ENCODE data around the gene SGCA.

SGCA gene

DNA sequence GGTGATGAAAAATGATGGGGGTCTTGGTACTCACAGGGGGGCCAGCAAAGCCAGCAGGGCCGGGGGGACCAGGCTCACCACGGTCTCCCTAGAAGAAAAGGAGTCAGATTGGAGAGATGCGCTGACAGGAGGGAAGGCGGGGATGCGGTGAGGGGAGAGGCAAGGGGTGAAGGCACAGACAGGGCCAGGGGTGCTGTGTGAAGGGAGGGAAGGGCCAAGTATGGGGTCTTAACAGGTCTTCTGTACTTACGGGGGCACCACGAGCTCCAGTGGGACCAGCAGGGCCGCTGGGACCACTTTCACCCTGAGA is 24.4 kb downstream of the SGCA start:
- no peak for TF ChIP-seq EZH2 (IDR thresholded peaks at IDR 0.05)
- TF ChIP-seq FOXP2 (optimal IDR thresholded peaks at IDR 0.05; ENCODE audit: control extremely low read depth, extremely low read length, insufficient read depth): no peak
- no peak for TF ChIP-seq POLR2AphosphoS5 (IDR thresholded peaks at IDR 0.05; ENCODE audit: borderline replicate concordance, low read depth, low read length)
- no peak overlapping the region for H3K9ac ChIP-seq (ENCODE audit: insufficient read length)
- no peaks in the 10 kb centered on the region; the same call in 1 of the 2 replicates for H3K36me3 ChIP-seq (ENCODE audit: insufficient read depth, low read length)
- H3K9me3 ChIP-seq (ENCODE audit: low read depth, low read length): no peaks in the 10 kb centered on the region
- no peak overlapping the region for H3K4me3 ChIP-seq
- no peak overlapping the region for H3K27ac ChIP-seq
- no peak for DNase-seq (ENCODE audit: low read depth, low spot score)

DNA sequence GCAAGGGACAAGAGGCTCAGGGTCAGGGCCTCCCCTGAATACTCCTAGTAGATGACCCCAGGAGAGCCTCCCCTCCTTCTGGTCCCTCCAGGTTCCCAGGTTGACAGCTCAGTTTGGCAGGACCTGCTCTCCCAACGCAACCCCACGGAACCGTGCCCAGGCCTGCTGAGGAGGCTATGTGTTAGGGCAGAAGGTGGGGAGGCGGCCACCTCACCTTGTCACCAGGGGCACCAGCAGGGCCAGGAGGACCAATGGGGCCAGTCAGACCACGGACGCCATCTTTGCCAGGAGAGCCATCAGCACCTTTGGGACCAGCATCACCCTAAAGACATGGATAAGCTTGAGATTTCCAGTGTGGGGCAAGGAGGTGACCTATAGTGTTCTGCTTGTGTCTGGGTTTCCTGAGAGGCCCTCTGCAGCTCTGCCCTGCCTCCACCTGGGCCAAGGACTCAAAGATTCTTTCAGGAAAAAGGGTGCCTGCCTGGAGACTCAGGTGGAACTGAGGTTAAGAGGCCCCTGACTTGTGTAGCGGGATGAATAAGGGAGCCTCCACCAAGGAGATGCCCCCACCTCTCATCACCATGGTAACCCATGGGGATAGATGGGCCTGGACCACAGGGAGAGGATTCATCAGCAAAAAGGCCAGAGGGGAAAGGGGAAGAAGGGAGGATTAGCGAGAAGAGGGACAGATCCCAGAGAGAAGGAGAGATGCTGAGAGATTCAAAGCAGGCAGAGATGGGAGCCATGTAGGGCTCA is 25.0 kb downstream of the SGCA start:
- H3K4me3 ChIP-seq: no peak overlapping the region
- no peak overlapping the region for H3K27ac ChIP-seq
- H3K9ac ChIP-seq (ENCODE audit: insufficient read length): no peak overlapping the region
- H3K9me3 ChIP-seq (ENCODE audit: low read depth, low read length): no peaks in the 10 kb centered on the region
- no peak for DNase-seq (ENCODE audit: low read depth, low spot score)
- no peaks in the 10 kb centered on the region; the same call in 1 of the 2 replicates for H3K36me3 ChIP-seq (ENCODE audit: insufficient read depth, low read length)
- no peak for TF ChIP-seq EZH2 (IDR thresholded peaks at IDR 0.05)
- TF ChIP-seq POLR2AphosphoS5 (IDR thresholded peaks at IDR 0.05; ENCODE audit: borderline replicate concordance, low read depth, low read length): no peak
- no peak for TF ChIP-seq FOXP2 (optimal IDR thresholded peaks at IDR 0.05; ENCODE audit: control extremely low read depth, extremely low read length, insufficient read depth)

DNA sequence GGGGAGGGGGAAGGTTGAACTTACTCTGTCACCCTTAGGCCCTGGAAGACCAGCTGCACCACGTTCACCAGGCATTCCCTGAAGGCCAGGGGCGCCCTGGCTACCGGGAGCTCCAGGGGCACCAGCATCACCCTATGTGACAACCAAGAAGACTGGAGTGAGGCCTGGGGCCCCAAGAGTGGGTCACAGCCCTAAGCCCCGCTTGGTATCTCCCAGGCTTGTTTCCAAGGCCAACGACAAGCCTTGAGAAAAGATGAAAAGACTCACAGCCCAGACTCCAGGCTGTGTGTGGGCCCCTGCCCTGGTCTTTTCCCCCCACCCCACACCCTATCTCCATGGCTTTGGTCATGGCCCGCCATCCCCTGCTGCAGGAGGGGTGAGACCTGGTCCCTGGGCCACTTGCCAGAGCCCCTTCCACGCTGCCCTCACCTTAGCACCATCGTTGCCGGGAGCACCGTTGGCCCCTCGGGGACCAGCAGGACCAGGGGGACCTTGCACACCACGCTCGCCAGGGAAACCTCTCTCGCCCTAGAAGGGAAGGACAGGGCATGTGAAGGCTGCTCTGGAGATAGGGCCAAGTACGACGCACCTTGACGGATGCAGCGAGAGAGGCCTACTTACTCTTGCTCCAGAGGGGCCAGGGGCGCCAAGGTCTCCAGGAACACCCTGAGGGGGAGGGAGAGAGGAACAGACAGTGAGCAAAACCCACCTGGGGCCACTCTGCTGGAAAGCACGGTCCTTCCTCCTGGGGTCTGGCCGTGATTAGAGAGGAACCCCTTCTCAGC is 25.7 kb downstream of the SGCA start:
- Histone ChIP-seq H3K9me3 (ENCODE audit: low read depth, low read length) (no peaks in the 10 kb centered on the region), H3K27ac (no peak overlapping the region), H3K36me3 (ENCODE audit: insufficient read depth, low read length) (peaks cover 3% of the 10 kb centered on the region; the same call in 1 of the 2 replicates), H3K9ac (ENCODE audit: insufficient read length) (no peak overlapping the region), H3K4me3 (no peak overlapping the region)
- no peak for DNase-seq (ENCODE audit: low read depth, low spot score)
- TF ChIP-seq EZH2 (IDR thresholded peaks at IDR 0.05): no peak
- no peak for TF ChIP-seq FOXP2 (optimal IDR thresholded peaks at IDR 0.05; ENCODE audit: control extremely low read depth, extremely low read length, insufficient read depth)
- TF ChIP-seq POLR2AphosphoS5 (IDR thresholded peaks at IDR 0.05; ENCODE audit: borderline replicate concordance, low read depth, low read length): no peak

DNA sequence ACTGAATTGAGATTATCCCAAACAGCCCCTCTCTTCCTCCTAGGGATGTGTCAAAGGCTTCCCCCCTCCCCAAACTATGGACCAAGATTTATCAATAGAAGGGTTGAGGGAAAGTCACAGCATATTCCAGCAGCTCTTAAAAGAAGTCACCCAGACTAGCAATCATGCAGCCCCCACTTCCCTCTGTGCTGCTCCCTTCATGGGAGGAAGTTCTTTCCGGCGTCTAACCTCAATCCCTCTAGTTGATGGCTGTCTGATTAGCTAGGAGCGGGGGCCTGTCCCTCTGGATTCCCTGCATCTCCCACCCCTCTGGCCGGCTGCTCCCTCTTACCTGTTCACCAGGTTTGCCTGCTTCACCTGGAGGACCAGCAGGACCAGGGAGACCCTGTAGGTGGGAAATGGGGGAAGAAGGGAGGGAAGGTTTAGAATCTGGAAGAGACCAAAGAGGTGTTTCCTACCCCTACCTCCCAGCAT is 26.4 kb downstream of the SGCA start:
- no peak overlapping the region for H3K27ac ChIP-seq
- TF ChIP-seq EZH2 (IDR thresholded peaks at IDR 0.05) (no peak), POLR2AphosphoS5 (IDR thresholded peaks at IDR 0.05; ENCODE audit: borderline replicate concordance, low read depth, low read length) (no peak), FOXP2 (optimal IDR thresholded peaks at IDR 0.05; ENCODE audit: control extremely low read depth, extremely low read length, insufficient read depth) (no peak)
- H3K36me3 ChIP-seq (ENCODE audit: insufficient read depth, low read length): peaks cover 3% of the 10 kb centered on the region; the same call in 1 of the 2 replicates
- no peak overlapping the region for H3K4me3 ChIP-seq
- no peak for DNase-seq (ENCODE audit: low read depth, low spot score)
- no peak overlapping the region for H3K9ac ChIP-seq (ENCODE audit: insufficient read length)
- H3K9me3 ChIP-seq (ENCODE audit: low read depth, low read length): no peaks in the 10 kb centered on the region

DNA sequence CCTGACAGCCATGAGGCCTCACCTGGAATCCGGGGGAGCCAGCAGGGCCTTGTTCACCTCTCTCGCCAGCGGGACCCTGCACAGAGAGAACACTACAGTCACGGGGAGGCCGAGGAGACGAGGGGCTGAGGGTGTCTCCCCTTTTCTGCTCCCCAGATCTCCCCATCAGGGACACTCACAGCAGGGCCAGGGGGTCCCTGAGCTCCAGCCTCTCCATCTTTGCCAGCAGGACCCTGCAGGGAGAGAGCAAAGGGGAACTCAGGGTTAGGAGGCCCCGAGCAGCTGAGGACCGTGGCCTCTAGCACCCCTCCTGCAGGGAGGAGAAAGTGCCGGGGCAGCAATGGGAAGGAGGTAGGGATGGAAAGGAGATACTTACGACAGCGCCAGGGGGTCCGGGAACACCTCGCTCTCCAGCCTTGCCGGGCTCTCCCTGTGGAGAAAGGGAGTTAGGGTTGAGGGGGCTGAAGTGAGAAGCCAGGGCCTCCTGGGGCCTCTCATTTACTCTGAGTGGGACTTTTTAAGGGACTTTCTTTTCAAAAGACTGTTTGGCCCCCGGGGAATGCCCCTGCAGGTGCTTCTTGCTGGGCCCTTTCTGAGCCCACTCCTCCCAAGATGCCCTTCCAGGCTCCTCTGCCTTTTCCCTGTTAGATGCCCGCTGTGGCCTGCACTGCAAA is 26.9 kb downstream of the SGCA start:
- H3K4me3 ChIP-seq: no peak overlapping the region

DNA sequence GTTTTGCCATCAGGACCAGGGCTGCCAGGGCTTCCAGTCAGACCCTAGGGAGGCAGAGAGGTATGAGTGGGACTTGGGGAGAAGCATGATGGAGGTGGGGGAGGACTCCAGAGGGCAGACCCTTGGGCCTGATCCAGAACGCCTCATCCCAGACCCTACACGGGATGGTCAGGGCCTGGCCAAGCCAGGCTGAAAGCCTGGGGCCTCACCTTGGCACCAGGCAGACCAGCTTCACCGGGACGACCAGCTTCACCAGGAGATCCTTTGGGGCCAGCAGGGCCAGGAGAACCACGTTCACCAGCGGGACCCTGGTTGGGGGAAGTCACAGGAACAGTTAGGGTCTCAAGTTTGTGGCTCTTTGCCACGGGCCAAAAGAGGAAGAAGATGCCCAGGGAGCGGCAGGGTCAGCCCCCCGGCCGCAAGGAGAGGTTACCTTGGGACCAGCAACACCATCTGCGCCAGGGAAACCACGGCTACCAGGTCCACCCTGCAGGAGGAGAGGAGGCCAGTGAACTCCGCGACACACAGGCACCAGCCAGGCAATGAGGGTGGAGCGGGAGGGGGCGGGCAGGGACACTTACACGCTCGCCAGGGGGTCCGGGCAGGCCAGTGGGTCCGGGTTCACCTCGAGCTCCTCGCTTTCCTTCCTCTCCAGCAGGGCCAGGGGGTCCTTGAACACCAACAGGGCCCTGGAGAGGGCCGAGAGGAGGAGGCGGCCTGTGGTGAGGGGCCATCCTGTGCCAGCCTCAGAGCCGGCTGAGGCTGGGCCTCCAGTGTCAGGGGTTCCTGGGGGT is 28.5 kb downstream of the SGCA start:
- peaks cover 3% of the 10 kb centered on the region; the same call in 1 of the 2 replicates for H3K36me3 ChIP-seq (ENCODE audit: insufficient read depth, low read length)
- no peak overlapping the region for H3K27ac ChIP-seq

More for the DNA sequence above, 26.9 kb downstream of the SGCA start:
- TF ChIP-seq POLR2AphosphoS5 (IDR thresholded peaks at IDR 0.05; ENCODE audit: borderline replicate concordance, low read depth, low read length) (no peak), EZH2 (IDR thresholded peaks at IDR 0.05) (no peak), FOXP2 (optimal IDR thresholded peaks at IDR 0.05; ENCODE audit: control extremely low read depth, extremely low read length, insufficient read depth) (no peak)
- H3K27ac ChIP-seq: no peak overlapping the region
- peaks cover 3% of the 10 kb centered on the region; the same call in 1 of the 2 replicates for H3K36me3 ChIP-seq (ENCODE audit: insufficient read depth, low read length)
- H3K9ac ChIP-seq (ENCODE audit: insufficient read length): no peak overlapping the region
- H3K9me3 ChIP-seq (ENCODE audit: low read depth, low read length): no peaks in the 10 kb centered on the region
- DNase-seq (ENCODE audit: low read depth, low spot score): no peak

DNA sequence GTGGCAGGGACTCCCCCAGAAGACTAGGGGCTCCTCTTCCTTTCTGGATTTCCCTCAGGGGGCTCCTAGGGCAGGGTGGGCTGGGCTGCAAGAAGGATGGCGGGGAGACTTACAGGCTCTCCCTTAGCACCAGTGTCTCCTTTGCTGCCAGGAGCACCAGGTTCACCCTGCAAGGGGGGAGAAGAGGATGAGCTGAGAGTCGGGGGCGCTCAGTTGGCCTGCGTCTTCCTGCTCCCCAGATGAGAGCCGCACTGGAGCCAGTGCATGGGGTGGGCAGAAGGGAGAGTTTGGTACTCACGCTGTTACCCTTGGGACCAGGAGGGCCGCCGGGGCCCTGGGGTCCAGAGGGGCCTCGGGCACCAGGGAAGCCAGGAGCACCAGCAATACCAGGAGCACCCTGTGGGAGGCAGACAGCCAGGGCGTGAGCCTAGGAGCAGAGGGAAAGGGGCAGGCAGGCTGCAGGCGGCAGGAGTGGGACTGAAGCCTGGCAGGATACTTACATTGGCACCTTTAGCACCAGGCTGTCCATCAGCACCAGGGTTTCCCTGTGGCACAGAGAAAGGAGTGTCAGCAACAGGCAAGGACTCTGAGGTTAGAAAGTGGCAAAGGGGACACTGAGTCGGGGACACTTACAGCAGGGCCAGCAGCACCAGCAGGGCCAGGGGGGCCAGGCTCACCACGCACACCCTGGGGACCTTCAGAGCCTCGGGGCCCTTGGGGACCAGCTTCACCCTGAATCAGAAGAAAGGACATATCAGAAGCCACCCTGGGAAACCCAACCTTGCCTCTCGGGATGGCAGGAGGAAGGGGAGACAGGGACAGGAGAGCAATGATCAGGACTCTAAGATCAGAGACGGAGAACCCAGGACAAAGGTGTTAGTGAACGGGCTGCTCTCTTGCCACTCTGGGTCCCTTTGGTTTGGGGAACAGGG is 29.4 kb downstream of the SGCA start:
- no peak for DNase-seq (ENCODE audit: low read depth, low spot score)
- Histone ChIP-seq H3K27ac (no peak overlapping the region), H3K9me3 (ENCODE audit: low read depth, low read length) (no peaks in the 10 kb centered on the region), H3K9ac (ENCODE audit: insufficient read length) (no peak overlapping the region), H3K4me3 (no peak overlapping the region), H3K36me3 (ENCODE audit: insufficient read depth, low read length) (peaks cover 3% of the 10 kb centered on the region; the same call in 1 of the 2 replicates)
- no peak for TF ChIP-seq POLR2AphosphoS5 (IDR thresholded peaks at IDR 0.05; ENCODE audit: borderline replicate concordance, low read depth, low read length)
- TF ChIP-seq EZH2 (IDR thresholded peaks at IDR 0.05): no peak
- no peak for TF ChIP-seq FOXP2 (optimal IDR thresholded peaks at IDR 0.05; ENCODE audit: control extremely low read depth, extremely low read length, insufficient read depth)

More for the DNA sequence above, 28.5 kb downstream of the SGCA start:
- H3K9me3 ChIP-seq (ENCODE audit: low read depth, low read length): no peaks in the 10 kb centered on the region
- H3K4me3 ChIP-seq: no peak overlapping the region
- H3K9ac ChIP-seq (ENCODE audit: insufficient read length): no peak overlapping the region
- no peak for DNase-seq (ENCODE audit: low read depth, low spot score)
- no peak for TF ChIP-seq POLR2AphosphoS5 (IDR thresholded peaks at IDR 0.05; ENCODE audit: borderline replicate concordance, low read depth, low read length)
- no peak for TF ChIP-seq EZH2 (IDR thresholded peaks at IDR 0.05)
- no peak for TF ChIP-seq FOXP2 (optimal IDR thresholded peaks at IDR 0.05; ENCODE audit: control extremely low read depth, extremely low read length, insufficient read depth)
